ENCODE measurements around the gene EPHA6.
"Not testable (repeated sequence)": the region's sequence is repeated elsewhere in the genome, so short reads cannot be mapped to it uniquely, and the experiment has no call there.

The EPHA6 gene

DNA sequence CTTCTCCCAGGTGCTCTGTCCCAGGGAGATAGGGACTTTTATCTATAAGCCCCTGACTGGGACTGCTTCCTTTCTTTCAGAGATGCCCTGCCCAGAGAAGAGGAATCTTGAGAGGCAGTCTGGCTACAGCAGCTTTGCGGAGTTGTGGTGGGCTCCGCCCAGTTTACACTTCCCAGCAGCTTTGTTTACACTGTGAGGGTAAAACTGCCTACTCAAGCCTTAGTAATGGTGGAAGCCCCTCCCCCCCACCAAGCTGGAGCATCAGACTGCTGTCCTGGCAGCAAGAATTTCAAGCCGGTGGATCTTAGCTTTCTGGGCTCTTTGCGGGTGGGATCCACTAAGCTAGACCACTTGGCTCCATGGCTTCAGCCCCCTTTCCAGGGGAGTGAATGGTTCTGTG, 696.4 kb downstream of the EPHA6 start:
- no peak overlapping the region for H3K27ac Mint-ChIP-seq

DNA sequence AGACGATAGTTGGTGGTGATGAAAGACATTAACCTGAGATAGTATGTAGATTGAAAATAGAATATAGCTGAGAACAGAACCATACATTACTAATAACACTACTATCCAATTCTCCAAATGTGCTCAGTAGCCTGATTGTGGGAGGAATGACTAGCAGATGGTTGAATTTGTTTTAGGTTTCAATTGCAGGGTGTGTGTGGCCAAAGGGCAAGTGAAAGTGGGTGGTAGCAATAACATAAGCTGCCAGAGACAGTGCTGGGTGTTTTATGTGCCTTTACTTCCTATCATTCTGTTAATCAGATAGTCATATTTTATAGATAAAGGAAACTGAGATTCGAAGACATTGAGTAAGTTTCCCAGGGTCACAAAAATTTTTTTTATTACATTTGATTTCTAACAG, 700.7 kb downstream of the EPHA6 start:
- TF ChIP-seq, protein P1, sequence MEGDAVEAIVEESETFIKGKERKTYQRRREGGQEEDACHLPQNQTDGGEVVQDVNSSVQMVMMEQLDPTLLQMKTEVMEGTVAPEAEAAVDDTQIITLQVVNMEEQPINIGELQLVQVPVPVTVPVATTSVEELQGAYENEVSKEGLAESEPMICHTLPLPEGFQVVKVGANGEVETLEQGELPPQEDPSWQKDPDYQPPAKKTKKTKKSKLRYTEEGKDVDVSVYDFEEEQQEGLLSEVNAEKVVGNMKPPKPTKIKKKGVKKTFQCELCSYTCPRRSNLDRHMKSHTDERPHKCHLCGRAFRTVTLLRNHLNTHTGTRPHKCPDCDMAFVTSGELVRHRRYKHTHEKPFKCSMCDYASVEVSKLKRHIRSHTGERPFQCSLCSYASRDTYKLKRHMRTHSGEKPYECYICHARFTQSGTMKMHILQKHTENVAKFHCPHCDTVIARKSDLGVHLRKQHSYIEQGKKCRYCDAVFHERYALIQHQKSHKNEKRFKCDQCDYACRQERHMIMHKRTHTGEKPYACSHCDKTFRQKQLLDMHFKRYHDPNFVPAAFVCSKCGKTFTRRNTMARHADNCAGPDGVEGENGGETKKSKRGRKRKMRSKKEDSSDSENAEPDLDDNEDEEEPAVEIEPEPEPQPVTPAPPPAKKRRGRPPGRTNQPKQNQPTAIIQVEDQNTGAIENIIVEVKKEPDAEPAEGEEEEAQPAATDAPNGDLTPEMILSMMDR (IDR thresholded peaks at IDR 0.05; ENCODE audit: unreplicated experiment in 3 of 3), result no peak
- H3K9me3 Mint-ChIP-seq, result peaks cover under 1% of the 10 kb centered on the region
- no peak overlapping the region for H3K4me3 Mint-ChIP-seq
- H3K4me1 Mint-ChIP-seq, result no peaks in the 10 kb centered on the region
- no peaks in the 10 kb centered on the region for H3K27me3 Mint-ChIP-seq (ENCODE audit: low read depth)
- no peaks in the 10 kb centered on the region for H3K36me3 Mint-ChIP-seq (ENCODE audit: low read depth)
- no peak overlapping the region for H3K27ac Mint-ChIP-seq

More for the DNA sequence above, 696.4 kb downstream of the EPHA6 start:
- peaks cover 31% of the 10 kb centered on the region for H3K9me3 Mint-ChIP-seq
- no peaks in the 10 kb centered on the region for H3K4me1 Mint-ChIP-seq
- H3K27me3 Mint-ChIP-seq (ENCODE audit: low read depth), result no peaks in the 10 kb centered on the region
- TF ChIP-seq, protein P1 (IDR thresholded peaks at IDR 0.05; ENCODE audit: unreplicated experiment in 3 of 3), result no peak
- no peak overlapping the region for H3K4me3 Mint-ChIP-seq
- no peaks in the 10 kb centered on the region for H3K36me3 Mint-ChIP-seq (ENCODE audit: low read depth)

DNA sequence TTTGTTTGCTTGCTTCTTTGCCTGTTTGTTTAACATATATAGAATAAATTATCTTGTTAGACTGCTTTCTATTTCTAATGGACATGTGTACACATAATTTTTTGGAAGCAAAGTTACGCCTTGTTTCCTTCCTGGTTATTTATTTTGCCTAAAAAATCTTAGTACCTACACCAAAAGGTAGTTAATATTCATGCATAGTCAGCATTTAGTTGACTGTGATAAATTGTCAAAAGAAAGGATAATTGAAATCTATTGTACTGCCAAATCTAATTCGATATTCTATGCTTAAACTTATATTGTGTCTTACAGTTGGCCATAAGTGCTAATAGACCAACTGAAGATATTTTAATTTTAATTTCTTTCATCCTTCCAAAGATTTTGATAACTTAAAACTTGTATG, 716.3 kb downstream of the EPHA6 start:
- H3K4me1 Mint-ChIP-seq, result no peaks in the 10 kb centered on the region
- no peak overlapping the region for H3K27ac Mint-ChIP-seq
- H3K36me3 Mint-ChIP-seq (ENCODE audit: low read depth), result no peaks in the 10 kb centered on the region
- TF ChIP-seq, protein P1 (IDR thresholded peaks at IDR 0.05; ENCODE audit: unreplicated experiment in 3 of 3), result no peak
- no peaks in the 10 kb centered on the region for H3K27me3 Mint-ChIP-seq (ENCODE audit: low read depth)
- H3K9me3 Mint-ChIP-seq, result no peaks in the 10 kb centered on the region
- H3K4me3 Mint-ChIP-seq, result no peak overlapping the region

DNA sequence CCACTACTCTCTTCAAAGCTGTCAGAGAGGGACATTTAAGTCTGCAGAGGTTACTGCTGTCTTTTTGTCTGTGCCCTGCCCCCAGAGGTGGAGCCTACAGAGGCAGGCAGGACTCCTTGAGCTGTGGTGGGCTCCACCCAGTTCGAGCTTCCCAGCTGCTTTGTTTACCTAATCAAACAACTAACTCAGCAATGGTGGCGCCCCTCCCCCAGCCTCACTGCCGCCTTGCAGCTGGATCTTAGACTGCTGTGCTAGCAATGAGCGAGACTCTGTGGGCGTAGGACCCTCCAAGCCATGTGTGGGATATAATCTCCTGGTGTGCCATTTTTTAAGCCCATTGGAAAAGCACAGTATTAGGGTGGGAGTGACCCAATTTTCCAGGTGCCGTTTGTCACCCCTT, 733.2 kb downstream of the EPHA6 start:
- H3K27ac Mint-ChIP-seq; H3K27me3 Mint-ChIP-seq (ENCODE audit: low read depth); H3K4me1 Mint-ChIP-seq; H3K4me3 Mint-ChIP-seq; H3K36me3 Mint-ChIP-seq (ENCODE audit: low read depth): not testable (repeated sequence)
- peaks cover 12% of the 10 kb centered on the region for H3K9me3 Mint-ChIP-seq

DNA sequence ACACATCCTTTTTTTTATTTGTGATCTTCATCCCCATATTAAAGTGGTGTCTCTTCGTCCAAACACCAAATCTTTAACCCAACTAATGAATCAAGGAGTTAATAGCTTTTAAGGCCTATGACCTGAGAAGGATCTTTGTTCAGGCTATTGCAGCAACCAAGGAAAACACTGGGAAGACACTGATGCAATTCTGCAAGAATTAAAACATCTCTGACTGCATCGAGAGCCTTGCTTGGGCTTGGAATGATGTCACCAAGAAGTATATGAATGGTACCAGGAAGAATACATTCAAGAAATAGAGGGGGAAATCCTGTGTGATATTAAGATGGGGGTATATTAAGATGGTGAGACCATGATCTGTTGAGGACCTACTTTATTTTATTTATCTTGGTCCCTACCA, 736.0 kb downstream of the EPHA6 start:
- Mint-ChIP-seq H3K36me3 (ENCODE audit: low read depth) (no peaks in the 10 kb centered on the region), H3K9me3 (peaks cover 10% of the 10 kb centered on the region), H3K27me3 (ENCODE audit: low read depth) (no peaks in the 10 kb centered on the region), H3K4me3 (no peak overlapping the region), H3K4me1 (no peaks in the 10 kb centered on the region), H3K27ac (no peak overlapping the region)
- TF ChIP-seq, protein P1 (IDR thresholded peaks at IDR 0.05; ENCODE audit: unreplicated experiment in 3 of 3), result no peak

DNA sequence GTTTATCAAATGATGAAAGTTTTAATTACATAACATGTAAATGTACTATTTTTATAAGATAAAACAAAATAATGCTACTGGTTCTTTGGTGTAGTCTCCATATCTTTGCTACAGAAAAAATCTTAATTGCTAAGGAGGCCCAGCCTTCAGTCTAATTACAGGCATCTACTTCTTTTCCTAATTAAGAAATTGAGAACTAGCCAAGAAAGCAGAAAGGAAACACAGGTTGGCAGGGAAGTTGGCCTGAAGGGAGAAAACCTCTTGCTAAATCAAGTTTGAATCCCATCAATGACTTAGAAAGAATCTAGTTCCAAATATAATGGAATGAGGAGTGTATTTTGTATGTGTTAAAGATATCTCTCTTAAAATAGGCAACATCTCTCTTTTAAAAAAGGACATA, 737.8 kb downstream of the EPHA6 start:
- Mint-ChIP-seq H3K4me1 (no peaks in the 10 kb centered on the region), H3K27ac (no peak overlapping the region), H3K27me3 (ENCODE audit: low read depth) (no peaks in the 10 kb centered on the region), H3K4me3 (no peak overlapping the region), H3K36me3 (ENCODE audit: low read depth) (no peaks in the 10 kb centered on the region), H3K9me3 (peaks cover 7% of the 10 kb centered on the region)
- TF ChIP-seq, protein P1 (IDR thresholded peaks at IDR 0.05; ENCODE audit: unreplicated experiment in 3 of 3), result no peak
